PC-9 (cell line): ENCODE results near the gene LGALS7B. TPM values are rescaled to one million over a fixed set of nuclear protein-coding genes. Genes with fewer than 3 reads are reported as not detected.
"Not testable (repeated sequence)": the region's sequence is repeated elsewhere in the genome, so short reads cannot be mapped to it uniquely, and the experiment has no call there.

ENCODE experiments used
- BruUV-seq: library from RNA; stranded (reverse); fragments of 400-500 nt; replicated peaks from 2 replicates; lab custom pipeline; 2021; lab: Mats Ljungman, UMichigan
- CTCF ChIA-PET: fragments of 300-600 bp; sonication (Branson Sonifier 250); formaldehyde crosslinking; loops from one replicate; lab custom pipeline; 2022; ENCODE audit warnings: antibody characterized with exemption; lab: Charles Lee
- POLR2A ChIA-PET: fragments of 300-600 bp; sonication (Branson Sonifier 250); formaldehyde crosslinking; loops from one replicate; lab custom pipeline; 2022; ENCODE audit warnings: antibody characterized with exemption; ENCODE audit not compliant: unreplicated experiment; lab: Charles Lee
- DNase-seq, 2 experiments: peaks; one replicate each; pipeline versions ENCODE4 v3.0.0 to v3.0.0-alpha.2; 2015 to 2022; ENCODE audit warnings: mixed read lengths in 1 of 2
- H2AFZ ChIP-seq: fragments of 200-600 bp; sonication (generic); 2 replicates; pipeline ENCODE4 v1.8.1; 2017; ENCODE audit warnings: antibody characterized with exemption
- H3F3A ChIP-seq: fragments of 200-600 bp; sonication (generic); 2 replicates; pipeline ENCODE4 v1.8.1; 2017; ENCODE audit warnings: antibody characterized with exemption, mild to moderate bottlenecking, low read depth; ENCODE audit not compliant: insufficient read depth
- H3K27ac ChIP-seq: fragments of 200-600 bp; sonication (generic); 2 replicates; pipeline ENCODE4 v1.6.1; 2016; ENCODE audit warnings: mixed run types
- H3K27me3 ChIP-seq: fragments of 200-600 bp; sonication (generic); 2 replicates; pipeline ENCODE4 v1.6.1; 2016; ENCODE audit warnings: low read depth, mixed run types; ENCODE audit not compliant: insufficient read depth
- H3K36me3 ChIP-seq: fragments of 200-600 bp; sonication (generic); 2 replicates; pipeline ENCODE4 v1.6.1; 2016; ENCODE audit warnings: low read depth, mixed run types
- H3K4me1 ChIP-seq: fragments of 200-600 bp; sonication (generic); replicated peaks from 2 replicates; pipeline ENCODE4 v1.6.1; 2016; ENCODE audit warnings: mixed run types; ENCODE audit not compliant: insufficient read depth
- H3K4me2 ChIP-seq: fragments of 200-600 bp; sonication (generic); 2 replicates; pipeline ENCODE4 v1.6.1; 2017; ENCODE audit warnings: mixed run types
- H3K4me3 ChIP-seq: fragments of 200-600 bp; sonication (generic); 2 replicates; pipeline ENCODE4 v1.6.1; 2016; ENCODE audit warnings: mixed run types
- H3K79me2 ChIP-seq: fragments of 200-600 bp; sonication (generic); 2 replicates; pipeline ENCODE4 v1.6.1; 2017; ENCODE audit warnings: low read depth, mixed run types
- H3K9me2 ChIP-seq: fragments of 200-600 bp; sonication (generic); 2 replicates; pipeline ENCODE4 v1.8.1; 2017; ENCODE audit warnings: mild to moderate bottlenecking; ENCODE audit not compliant: insufficient read depth
- H3K9me3 ChIP-seq: fragments of 200-600 bp; sonication (generic); 2 replicates; pipeline ENCODE4 v1.8.1; 2016; ENCODE audit warnings: low read depth; ENCODE audit not compliant: insufficient read depth
- H4K20me1 ChIP-seq: fragments of 200-600 bp; sonication (generic); 2 replicates; pipeline ENCODE4 v1.8.1; 2017; ENCODE audit not compliant: insufficient read depth
- CTCF ChIP-seq: fragments of 200-600 bp; sonication (generic); conservative IDR thresholded peaks from 2 replicates; pipeline ENCODE4 v1.6.1; 2017; ENCODE audit warnings: mixed run types, antibody characterized with exemption, mild to moderate bottlenecking, moderate library complexity
- EZH2 ChIP-seq: fragments of 200-600 bp; sonication (generic); IDR thresholded peaks from 2 replicates; pipeline ENCODE4 v1.8.0; 2017; ENCODE audit warnings: antibody characterized with exemption, low read depth
- intact Hi-C: fragments of 100-400 bp; cut with micrococcal nuclease; formaldehyde crosslinking; loops from one replicate; pipeline ENCODE4 v1.10.0; 2022; ENCODE audit not compliant: unreplicated experiment
- total RNA-seq: library from RNA; stranded (reverse); gene quantifications from 2 replicates; pipeline ENCODE4 v1.2.3, GENCODE V29; 2021

The LGALS7B gene
- total RNA-seq, 1 experiment from 2014 or later = not detected

- H3K9me2 ChIP-seq, H3F3A ChIP-seq, H3K79me2 ChIP-seq, H2AFZ ChIP-seq, DNase-seq, BruUV-seq, H3K4me1 ChIP-seq, POLR2A ChIA-PET, H3K4me3 ChIP-seq, H3K9me3 ChIP-seq, H4K20me1 ChIP-seq, CTCF ChIA-PET, H3K27me3 ChIP-seq, H3K36me3 ChIP-seq, H3K27ac ChIP-seq, intact Hi-C loops, H3K4me2 ChIP-seq: not testable (repeated sequence)
These were observed 18.1 kb upstream of the LGALS7B start for GRCh38 chr19:38770949-38771275.

GRCh38 chr19:38771569-38771968 is 17.4 kb upstream of the LGALS7B start:
- H3K9me3 ChIP-seq, H3K79me2 ChIP-seq, BruUV-seq, POLR2A ChIA-PET, H3K36me3 ChIP-seq, CTCF ChIA-PET, H3K4me1 ChIP-seq, H3K27me3 ChIP-seq, intact Hi-C loops, H4K20me1 ChIP-seq, DNase-seq, H2AFZ ChIP-seq, H3K27ac ChIP-seq, H3F3A ChIP-seq, H3K4me3 ChIP-seq, H3K4me2 ChIP-seq, H3K9me2 ChIP-seq: not testable (repeated sequence)

- H3K4me1 ChIP-seq = no peaks in the 10 kb centered on the region
- no peaks in the 10 kb centered on the region for H3K36me3 ChIP-seq
- intact Hi-C loops = no loop called here
- no peaks in the 10 kb centered on the region for H3K9me3 ChIP-seq
- no peaks in the 10 kb centered on the region for H3K9me2 ChIP-seq
- no peaks in the 10 kb centered on the region for H3K27me3 ChIP-seq
- CTCF ChIA-PET = interaction anchor here (0.6 kb wide), 1 partner anchor 37 kb away, joined by 3 read pairs; no protein-coding TSS in a partner anchor
- H2AFZ ChIP-seq = no peak within 1 kb of the TSS
- no peaks in the 10 kb centered on the region for H3K79me2 ChIP-seq
- no peak for DNase-seq
- TF ChIP-seq EZH2 (no peak), CTCF (no peak)
- H3K4me3 ChIP-seq = no peak within 1 kb of the TSS
- H3K27ac ChIP-seq = no peak within 1 kb of the TSS
- POLR2A ChIA-PET = no interaction called here
- no TSS peak for BruUV-seq
- no peaks in the 10 kb centered on the region; the same call in 1 of the 2 replicates for H3F3A ChIP-seq
- no peak within 1 kb of the TSS for H3K4me2 ChIP-seq
- no peaks in the 10 kb centered on the region for H4K20me1 ChIP-seq
These were observed 15.4 kb upstream of the LGALS7B start, which contains the start of gene LGALS7 for GRCh38 chr19:38773469-38774177. TSS of gene LGALS7 (minus strand) at chr19:38773517. CDS start at chr19:38773492, 25 bp downstream.

- H3K9me2 ChIP-seq = no peaks in the 10 kb centered on the region
- no peak overlapping the region for H3K4me3 ChIP-seq
- DNase-seq = no peak
- no peaks in the 10 kb centered on the region for H3K4me1 ChIP-seq
- TF ChIP-seq EZH2 (no peak), CTCF (no peak)
- no peaks in the 10 kb centered on the region for H3K27me3 ChIP-seq
- POLR2A ChIA-PET = interaction anchor here (0.6 kb wide), 1 partner anchor 157 kb away, joined by 3 read pairs; the partner anchor contains the start of gene MAP4K1
- H3K9me3 ChIP-seq = no peaks in the 10 kb centered on the region
- H3K4me2 ChIP-seq = no peak overlapping the region
- H4K20me1 ChIP-seq = no peaks in the 10 kb centered on the region
- no peak overlapping the region for H2AFZ ChIP-seq
- H3F3A ChIP-seq = no peaks in the 10 kb centered on the region; the same call in 1 of the 2 replicates
- no peaks in the 10 kb centered on the region for H3K36me3 ChIP-seq
- H3K27ac ChIP-seq = no peak overlapping the region
- BruUV-seq = no TSS peak
- no peaks in the 10 kb centered on the region for H3K79me2 ChIP-seq
- intact Hi-C loops = no loop called here
- CTCF ChIA-PET = interaction anchor here (0.6 kb wide), 1 partner anchor 38 kb away, joined by 3 read pairs; no protein-coding TSS in a partner anchor
These were observed 14.6 kb upstream of the LGALS7B start for GRCh38 chr19:38774181-38774950.
